Measurements from ENCODE around the gene MCRS1.

Gene MCRS1

DNA sequence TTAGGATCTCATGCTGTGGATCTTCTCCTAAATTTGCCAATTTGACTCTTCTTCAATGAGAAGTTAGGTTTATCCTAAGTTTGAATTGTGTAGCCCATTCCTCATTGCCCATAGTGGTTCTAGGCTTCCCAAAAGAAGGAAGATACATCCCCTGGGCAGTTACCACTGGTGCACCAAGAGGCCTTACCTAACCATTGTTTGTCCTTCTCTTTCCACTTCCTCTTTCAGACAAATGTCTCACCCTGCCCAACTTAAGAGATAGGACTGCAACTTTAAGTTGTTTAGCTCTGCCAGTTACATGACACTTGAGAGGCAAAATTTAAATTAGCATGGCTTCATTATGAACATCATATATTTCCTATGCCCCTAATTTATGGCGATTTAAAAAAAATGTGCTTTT, 38.5 kb downstream of the MCRS1 start:
- TF ChIP-seq, protein P1, sequence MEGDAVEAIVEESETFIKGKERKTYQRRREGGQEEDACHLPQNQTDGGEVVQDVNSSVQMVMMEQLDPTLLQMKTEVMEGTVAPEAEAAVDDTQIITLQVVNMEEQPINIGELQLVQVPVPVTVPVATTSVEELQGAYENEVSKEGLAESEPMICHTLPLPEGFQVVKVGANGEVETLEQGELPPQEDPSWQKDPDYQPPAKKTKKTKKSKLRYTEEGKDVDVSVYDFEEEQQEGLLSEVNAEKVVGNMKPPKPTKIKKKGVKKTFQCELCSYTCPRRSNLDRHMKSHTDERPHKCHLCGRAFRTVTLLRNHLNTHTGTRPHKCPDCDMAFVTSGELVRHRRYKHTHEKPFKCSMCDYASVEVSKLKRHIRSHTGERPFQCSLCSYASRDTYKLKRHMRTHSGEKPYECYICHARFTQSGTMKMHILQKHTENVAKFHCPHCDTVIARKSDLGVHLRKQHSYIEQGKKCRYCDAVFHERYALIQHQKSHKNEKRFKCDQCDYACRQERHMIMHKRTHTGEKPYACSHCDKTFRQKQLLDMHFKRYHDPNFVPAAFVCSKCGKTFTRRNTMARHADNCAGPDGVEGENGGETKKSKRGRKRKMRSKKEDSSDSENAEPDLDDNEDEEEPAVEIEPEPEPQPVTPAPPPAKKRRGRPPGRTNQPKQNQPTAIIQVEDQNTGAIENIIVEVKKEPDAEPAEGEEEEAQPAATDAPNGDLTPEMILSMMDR (IDR thresholded peaks at IDR 0.05), result no peak
- Histone ChIP-seq H3K4me1 (no peaks in the 10 kb centered on the region), H3K27me3 (peaks cover 0 to 6% of the 10 kb centered on the region in 2 donors), H3K9me3 (no peaks in the 10 kb centered on the region), H3K4me3 (no peak overlapping the region), H3K27ac (no peak overlapping the region), H3K36me3 (peaks cover 14 to 31% (median 26%) of the 10 kb centered on the region in 3 donors)
- intact Hi-C loops (cut with DNase I; ENCODE audit: low total_unique reads), result no loop called here
- DNase-seq, result no peak

DNA sequence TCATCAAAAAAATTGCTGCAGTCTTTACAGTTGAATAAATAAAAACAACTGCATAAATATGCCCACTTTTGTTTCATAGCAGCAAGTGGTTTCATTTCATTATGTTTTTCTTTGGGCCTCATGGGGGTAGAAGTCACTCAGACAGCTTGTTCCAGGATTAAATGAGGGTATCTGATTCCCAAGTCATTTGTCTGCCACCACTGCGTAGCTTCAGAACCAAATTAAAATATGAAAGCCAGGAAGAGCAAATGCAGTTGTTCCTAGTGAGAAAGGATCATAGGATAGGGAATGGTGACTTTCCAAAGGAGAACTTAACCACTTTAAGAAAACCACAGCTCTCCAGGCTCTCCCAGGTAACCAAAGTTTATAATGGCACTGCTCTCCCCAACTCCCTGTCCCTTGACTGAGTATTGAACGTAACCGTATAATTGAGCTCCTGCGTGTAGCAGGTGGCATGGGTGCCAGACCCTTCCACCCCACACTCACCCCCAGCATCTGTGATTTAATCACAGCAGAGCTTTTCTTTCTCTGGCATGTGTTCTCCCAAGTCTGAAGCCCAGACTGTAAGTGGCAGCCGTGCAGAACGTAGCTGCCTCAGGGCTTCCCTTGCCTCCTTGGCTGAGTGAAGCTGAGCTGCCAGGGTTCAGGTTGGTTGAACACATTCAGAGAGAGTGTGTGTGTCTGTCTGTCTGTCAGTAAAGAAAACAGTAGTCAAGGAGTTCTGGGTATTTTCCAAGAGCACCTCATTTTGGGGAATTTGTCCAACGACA, 40.4 kb downstream of the MCRS1 start:
- H3K27ac ChIP-seq, result no peak overlapping the region
- no peaks in the 10 kb centered on the region for H3K4me1 ChIP-seq
- H3K9me3 ChIP-seq, result no peaks in the 10 kb centered on the region
- H3K36me3 ChIP-seq, result peaks cover 14 to 48% (median 35%) of the 10 kb centered on the region in 3 donors
- H3K27me3 ChIP-seq, result no peaks in the 10 kb centered on the region
- DNase-seq, result no peak
- TF ChIP-seq, protein P1 (IDR thresholded peaks at IDR 0.05), result no peak
- intact Hi-C loops (cut with DNase I; ENCODE audit: low total_unique reads), result no loop called here
- no peak overlapping the region for H3K4me3 ChIP-seq

DNA sequence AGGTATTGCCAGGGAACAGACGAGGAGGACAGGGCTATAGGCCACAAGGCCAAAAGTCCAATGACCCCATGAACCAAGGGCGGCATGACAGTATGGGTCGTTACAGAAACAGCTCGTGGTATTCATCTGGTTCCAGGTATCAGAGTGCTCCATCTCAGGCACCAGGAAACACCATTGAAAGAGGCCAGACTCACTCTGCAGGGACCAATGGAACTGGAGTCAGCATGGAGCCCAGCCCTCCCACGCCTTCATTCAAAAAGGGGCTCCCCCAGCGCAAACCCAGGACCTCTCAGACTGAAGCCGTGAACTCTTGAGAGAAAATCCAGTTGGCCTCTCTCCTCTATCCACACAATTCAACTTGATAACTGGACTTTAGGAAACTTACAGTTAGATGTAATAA, 42.0 kb downstream of the MCRS1 start:
- intact Hi-C loops (cut with DNase I; ENCODE audit: low total_unique reads), result no loop called here
- TF ChIP-seq, protein P1 (IDR thresholded peaks at IDR 0.05), result no peak
- Histone ChIP-seq H3K27ac (no peak overlapping the region), H3K9me3 (no peaks in the 10 kb centered on the region), H3K4me3 (no peak overlapping the region), H3K4me1 (no peaks in the 10 kb centered on the region), H3K36me3 (peaks cover 14 to 49% (median 37%) of the 10 kb centered on the region in 3 donors), H3K27me3 (no peaks in the 10 kb centered on the region)
- DNase-seq, result no peak

DNA sequence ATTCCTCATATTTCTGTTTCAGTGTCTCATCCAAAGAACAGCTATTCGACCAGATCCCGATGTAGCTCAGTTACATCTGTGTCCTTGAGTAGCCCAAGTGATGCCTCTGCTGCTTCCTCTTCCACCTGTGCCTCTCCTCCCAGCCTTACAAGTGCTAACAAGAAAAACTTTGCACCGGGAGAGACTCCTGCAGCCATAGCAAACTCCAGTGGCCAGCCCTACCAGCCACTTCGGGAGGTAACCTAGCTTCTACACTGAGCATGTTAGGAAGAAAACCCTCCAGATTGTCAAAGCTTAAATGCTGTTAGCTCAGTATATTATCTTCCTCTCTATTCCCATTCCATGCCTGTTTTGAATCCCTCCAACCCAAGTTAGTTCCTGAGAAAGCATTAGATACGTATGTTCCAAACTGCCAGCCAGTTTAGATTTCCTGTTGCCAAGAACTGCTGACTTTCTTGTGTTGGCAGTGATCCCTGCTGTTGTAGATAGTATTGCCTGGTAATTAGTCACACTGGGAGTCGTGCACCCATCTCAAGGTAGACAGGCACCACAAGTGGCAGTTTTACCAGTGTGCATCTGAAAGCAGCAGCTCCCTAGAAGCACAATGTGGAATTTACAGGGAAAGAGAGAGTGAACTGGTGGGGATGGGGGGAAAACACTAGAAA, 43.1 kb downstream of the MCRS1 start:
- H3K36me3 ChIP-seq, result peaks cover 14 to 49% (median 37%) of the 10 kb centered on the region in 3 donors
- H3K27me3 ChIP-seq, result no peaks in the 10 kb centered on the region
- H3K9me3 ChIP-seq, result no peaks in the 10 kb centered on the region
- no peaks in the 10 kb centered on the region for H3K4me1 ChIP-seq
- TF ChIP-seq, protein P1 (IDR thresholded peaks at IDR 0.05), result no peak
- no peak overlapping the region for H3K4me3 ChIP-seq
- DNase-seq, result no peak
- intact Hi-C loops (cut with DNase I; ENCODE audit: low total_unique reads), result no loop called here
- H3K27ac ChIP-seq, result no peak overlapping the region

DNA sequence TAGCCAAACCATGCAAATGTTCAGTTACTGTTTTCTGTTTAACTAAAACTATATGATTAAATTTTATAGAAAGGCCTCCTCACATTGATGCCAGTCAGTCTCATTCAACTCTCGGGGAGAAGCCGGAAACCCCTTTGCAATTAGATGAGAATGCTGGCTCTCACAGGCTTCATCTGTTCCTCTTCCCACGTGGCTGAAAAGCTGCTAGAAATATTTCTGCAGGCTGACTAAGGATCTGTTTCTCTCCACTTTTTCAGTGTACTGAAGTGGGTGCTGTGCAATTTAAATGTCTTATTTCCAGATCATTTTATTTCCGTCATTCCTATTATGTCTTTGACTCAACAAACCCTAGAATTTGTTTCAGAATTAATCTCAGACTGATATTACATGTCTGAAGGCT, 46.6 kb downstream of the MCRS1 start:
- Histone ChIP-seq H3K36me3 (peaks cover 14 to 37% (median 30%) of the 10 kb centered on the region in 3 donors), H3K4me3 (no peak overlapping the region), H3K27ac (no peak overlapping the region), H3K27me3 (no peaks in the 10 kb centered on the region), H3K9me3 (no peaks in the 10 kb centered on the region), H3K4me1 (no peaks in the 10 kb centered on the region)
- DNase-seq, result no peak
- intact Hi-C loops (cut with DNase I; ENCODE audit: low total_unique reads), result no loop called here
- TF ChIP-seq, protein P1 (IDR thresholded peaks at IDR 0.05), result no peak

All from tibial artery (tissue), 4 donors.